ENCODE measurements around the gene SRGAP2B. TPM values are rescaled to one million over a fixed set of nuclear protein-coding genes. Genes with fewer than 3 reads are reported as not detected.
"Not testable (repeated sequence)": the region's sequence is repeated elsewhere in the genome, so short reads cannot be mapped to it uniquely, and the experiment has no call there.

SRGAP2B gene
- total RNA-seq, 1 experiment from 2014 or later: 23.5 TPM

GRCh38 chr1:145140549-145140948 is 45.4 kb upstream of the SRGAP2B start:
- H3K4me1 Mint-ChIP-seq; H2AFZ ChIP-seq (ENCODE audit: low read length); H3K14ac ChIP-seq (ENCODE audit: insufficient read depth, low read length); H3K79me2 ChIP-seq (ENCODE audit: insufficient read depth, low read length); H3K27ac ChIP-seq (ENCODE audit: insufficient read length, low read depth, low read length); H3K9ac ChIP-seq (ENCODE audit: extremely low read depth, insufficient read length, low read length); H3K23me2 ChIP-seq (ENCODE audit: insufficient read length, low read depth, low read length, poor library complexity, severe bottlenecking); H2BK12ac ChIP-seq (ENCODE audit: insufficient read length, low read depth, low read length); H4K20me1 ChIP-seq (ENCODE audit: control insufficient read depth, insufficient read depth, insufficient read length); H3K56ac ChIP-seq (ENCODE audit: insufficient read length, low read depth, low read length); H2BK5ac ChIP-seq (ENCODE audit: insufficient read length, low read length); H2AK5ac ChIP-seq (ENCODE audit: insufficient read length, low read length); H3K4ac ChIP-seq (ENCODE audit: low read depth, low read length); H3K27ac Mint-ChIP-seq; H3K79me1 ChIP-seq (ENCODE audit: insufficient read depth, low read depth, low read length, poor library complexity, severe bottlenecking); H3K18ac ChIP-seq (ENCODE audit: insufficient read length, low read depth, low read length); H3K23ac ChIP-seq (ENCODE audit: insufficient read length, low read depth, low read length); H3K27me3 Mint-ChIP-seq (ENCODE audit: low read depth); H2BK20ac ChIP-seq (ENCODE audit: low read depth, low read length, poor library complexity, severe bottlenecking); H3K9me3 ChIP-seq (ENCODE audit: control insufficient read depth, low read depth, low read length); H3K36me3 Mint-ChIP-seq (ENCODE audit: insufficient read depth in 1 of 3, low read depth in 3 of 3); H3K4me1 ChIP-seq (ENCODE audit: insufficient read depth, low read length); H2BK15ac ChIP-seq (ENCODE audit: low read depth, low read length); H2BK120ac ChIP-seq (ENCODE audit: low read depth, low read length, poor library complexity, severe bottlenecking); DNase-seq; H4K8ac ChIP-seq (replicated peaks; ENCODE audit: insufficient read length, low read depth, low read length); H3K4me3 Mint-ChIP-seq; H4K91ac ChIP-seq (ENCODE audit: insufficient read length, low read depth, low read length); H3T11ph ChIP-seq (ENCODE audit: low read length); H4K5ac ChIP-seq (ENCODE audit: insufficient read length, low read depth, low read length); H3K4me2 ChIP-seq (ENCODE audit: insufficient read depth, insufficient read length, low read length); H3K9me3 Mint-ChIP-seq; H3K27me3 ChIP-seq (ENCODE audit: insufficient read depth, low read length): not testable (repeated sequence)
- no CpG with 5 or more reads among the region's 2 CpGs for WGBS (ENCODE audit: extremely low coverage, insufficient read length, low lambda C conversion rate)

DNA sequence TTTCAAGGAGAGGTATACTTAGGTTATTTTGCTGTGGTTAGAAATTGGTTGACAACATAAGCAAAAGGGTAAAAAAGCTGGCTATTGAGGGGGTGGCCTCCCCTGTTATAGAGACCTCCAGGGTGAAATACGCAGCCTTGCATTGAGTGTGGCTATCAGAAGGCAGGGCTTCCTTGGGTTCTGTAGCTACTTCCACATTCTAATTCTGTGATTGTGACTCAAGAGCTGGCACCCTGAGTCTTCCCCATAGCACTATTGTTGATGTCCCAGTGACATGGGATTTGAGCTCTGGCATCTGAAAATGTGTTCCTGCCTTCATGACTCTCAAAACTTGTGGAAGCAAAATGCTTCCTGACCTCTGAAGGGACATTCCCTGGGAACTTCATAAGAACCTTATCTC is 39.3 kb upstream of the SRGAP2B start:
- not testable (repeated sequence) for H3K27me3 Mint-ChIP-seq (ENCODE audit: low read depth); H3K23me2 ChIP-seq (ENCODE audit: insufficient read length, low read depth, low read length, poor library complexity, severe bottlenecking); H3K4me3 Mint-ChIP-seq; H3K79me1 ChIP-seq (ENCODE audit: insufficient read depth, low read depth, low read length, poor library complexity, severe bottlenecking); H3K9me3 ChIP-seq (ENCODE audit: control insufficient read depth, low read depth, low read length); H3K14ac ChIP-seq (ENCODE audit: insufficient read depth, low read length); H4K8ac ChIP-seq (replicated peaks; ENCODE audit: insufficient read length, low read depth, low read length); H4K91ac ChIP-seq (ENCODE audit: insufficient read length, low read depth, low read length); H3K18ac ChIP-seq (ENCODE audit: insufficient read length, low read depth, low read length); H4K20me1 ChIP-seq (ENCODE audit: control insufficient read depth, insufficient read depth, insufficient read length); H3K4me1 Mint-ChIP-seq; H2BK20ac ChIP-seq (ENCODE audit: low read depth, low read length, poor library complexity, severe bottlenecking); H3K27ac ChIP-seq (ENCODE audit: insufficient read length, low read depth, low read length); H2BK12ac ChIP-seq (ENCODE audit: insufficient read length, low read depth, low read length); H3K9me3 Mint-ChIP-seq; H2BK120ac ChIP-seq (ENCODE audit: low read depth, low read length, poor library complexity, severe bottlenecking); H2AFZ ChIP-seq (ENCODE audit: low read length); H3K4me1 ChIP-seq (ENCODE audit: insufficient read depth, low read length); H2AK5ac ChIP-seq (ENCODE audit: insufficient read length, low read length); H3T11ph ChIP-seq (ENCODE audit: low read length); H3K27ac Mint-ChIP-seq; DNase-seq; H3K27me3 ChIP-seq (ENCODE audit: insufficient read depth, low read length); H2BK15ac ChIP-seq (ENCODE audit: low read depth, low read length); H3K9ac ChIP-seq (ENCODE audit: extremely low read depth, insufficient read length, low read length); H3K4me2 ChIP-seq (ENCODE audit: insufficient read depth, insufficient read length, low read length); H3K4ac ChIP-seq (ENCODE audit: low read depth, low read length); H3K79me2 ChIP-seq (ENCODE audit: insufficient read depth, low read length); H2BK5ac ChIP-seq (ENCODE audit: insufficient read length, low read length); H3K56ac ChIP-seq (ENCODE audit: insufficient read length, low read depth, low read length); H3K36me3 Mint-ChIP-seq (ENCODE audit: insufficient read depth in 1 of 3, low read depth in 3 of 3); H4K5ac ChIP-seq (ENCODE audit: insufficient read length, low read depth, low read length); H3K23ac ChIP-seq (ENCODE audit: insufficient read length, low read depth, low read length)
- WGBS (ENCODE audit: extremely low coverage, insufficient read length, low lambda C conversion rate): no CpG with 5 or more reads among the region's 1 CpG

Data from H9 (cell line).